ENCODE results near the gene TICRR.
"Not testable (repeated sequence)": the region's sequence is repeated elsewhere in the genome, so short reads cannot be mapped to it uniquely, and the experiment has no call there.

TICRR gene

DNA sequence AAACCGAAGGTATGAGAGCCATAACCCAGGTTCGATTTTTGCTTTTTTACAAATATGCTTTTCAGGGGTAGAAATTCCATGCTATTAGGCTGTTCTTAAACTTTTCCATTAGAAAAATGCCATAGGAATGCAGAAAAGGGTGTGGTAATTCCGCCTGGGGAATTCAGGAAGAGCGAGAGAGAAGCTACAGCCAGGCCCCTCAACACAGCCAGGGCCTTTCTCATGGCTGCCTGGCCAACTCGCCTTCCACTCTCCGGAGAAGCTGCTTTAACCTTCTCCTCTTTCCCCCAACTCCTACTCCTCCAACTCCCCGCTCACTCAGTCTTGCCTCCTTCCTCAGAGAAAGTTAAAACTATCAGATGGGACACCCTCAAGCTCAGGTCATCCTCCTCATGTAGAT, 9.1 kb upstream of the TICRR start:
- DNase-seq (ENCODE audit: low spot score): peak; percentile 44

DNA sequence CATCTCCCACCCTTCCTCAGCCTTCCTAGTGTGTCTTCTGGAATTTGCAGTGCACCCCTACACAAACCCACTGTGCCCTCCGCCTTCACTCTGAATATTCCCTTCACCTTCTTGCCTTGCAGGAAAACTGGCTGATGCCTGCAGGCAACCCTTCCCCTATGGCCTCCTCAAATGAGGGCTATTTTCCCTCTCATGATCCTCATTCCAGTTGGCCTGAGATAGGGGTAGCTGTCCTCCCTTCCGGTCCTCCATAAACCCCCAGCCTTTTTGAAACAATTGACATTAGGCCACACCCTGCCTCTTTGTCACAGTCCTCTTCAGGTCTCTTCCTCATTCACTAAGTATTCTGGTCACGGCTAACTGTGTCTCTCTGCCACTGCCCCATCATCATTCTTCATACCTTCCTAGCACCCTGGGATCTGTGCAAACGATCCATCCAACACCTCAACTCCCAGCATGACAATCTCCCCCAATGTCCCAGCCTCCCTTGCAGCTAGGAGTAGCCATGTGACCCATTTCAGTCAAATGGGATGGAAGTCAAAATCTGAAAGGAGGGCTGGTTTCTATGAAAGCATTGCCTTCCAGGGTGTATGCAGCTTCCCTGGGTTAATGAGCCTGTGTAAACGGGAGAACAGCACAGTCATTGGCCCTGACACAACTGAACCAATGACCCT, 8.5 kb upstream of the TICRR start:
- no peak for DNase-seq (ENCODE audit: low spot score)

DNA sequence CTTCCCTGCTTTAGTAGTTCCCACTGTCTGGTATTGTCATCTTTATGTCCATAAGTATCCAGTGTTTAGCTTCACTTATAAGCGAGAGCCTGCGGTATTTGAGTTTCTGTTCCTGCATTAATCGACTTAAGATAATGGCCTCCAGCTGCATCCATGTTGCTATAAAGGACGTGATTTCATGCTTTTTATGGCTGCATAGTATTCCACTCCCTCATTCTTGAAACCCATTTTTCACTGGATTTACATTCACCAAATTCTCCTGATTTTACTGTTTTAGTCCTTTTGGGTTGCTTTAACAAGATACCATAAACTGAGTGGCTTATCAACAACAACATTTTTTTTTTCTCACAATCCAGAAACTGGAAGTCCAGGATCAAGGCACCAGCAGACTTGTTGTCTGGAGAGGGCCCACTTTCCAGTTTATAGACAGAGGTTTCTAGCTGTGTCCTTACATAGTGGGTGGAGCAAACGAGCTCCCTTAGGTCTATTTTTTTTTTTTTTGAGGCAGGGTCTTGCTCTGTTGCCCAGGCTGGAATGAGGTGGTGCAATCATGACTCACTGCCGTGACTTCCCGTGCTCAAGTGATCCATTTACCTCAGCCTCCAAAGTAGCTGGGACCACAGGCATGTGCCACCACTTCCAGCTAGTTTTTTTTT, 6.1 kb upstream of the TICRR start:
- no peak for DNase-seq (ENCODE audit: low spot score)

DNA sequence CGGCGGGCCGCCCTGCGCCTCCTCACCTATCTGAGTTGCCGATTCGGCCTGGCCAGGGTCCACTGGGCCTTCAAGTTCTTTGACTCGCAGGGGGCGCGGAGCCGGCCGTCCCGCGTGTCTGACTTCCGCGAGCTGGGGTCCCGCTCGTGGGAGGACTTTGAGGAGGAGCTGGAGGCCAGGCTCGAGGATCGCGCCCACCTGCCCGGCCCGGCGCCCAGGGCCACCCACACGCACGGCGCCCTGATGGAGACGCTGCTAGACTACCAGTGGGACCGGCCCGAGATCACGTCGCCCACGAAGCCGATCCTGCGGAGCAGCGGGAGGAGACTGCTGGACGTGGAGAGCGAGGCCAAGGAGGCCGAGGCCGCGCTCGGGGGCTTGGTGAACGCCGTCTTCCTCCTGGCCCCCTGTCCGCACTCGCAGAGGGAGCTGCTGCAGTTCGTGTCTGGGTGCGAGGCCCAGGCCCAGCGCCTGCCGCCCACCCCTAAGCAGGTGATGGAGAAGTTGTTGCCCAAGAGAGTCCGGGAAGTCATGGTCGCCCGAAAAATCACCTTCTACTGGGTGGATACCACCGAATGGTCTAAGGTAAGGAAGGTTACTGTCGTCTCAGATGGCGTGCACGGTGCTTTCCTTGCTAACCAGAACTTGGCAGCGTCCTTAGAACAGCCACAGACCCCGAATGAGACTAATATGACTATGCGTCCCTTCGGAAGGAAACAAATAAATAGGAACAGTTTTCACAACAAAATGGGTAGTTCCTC, 567 bp downstream of the TICRR start:
- peak; percentile 27 for DNase-seq (ENCODE audit: low spot score)

DNA sequence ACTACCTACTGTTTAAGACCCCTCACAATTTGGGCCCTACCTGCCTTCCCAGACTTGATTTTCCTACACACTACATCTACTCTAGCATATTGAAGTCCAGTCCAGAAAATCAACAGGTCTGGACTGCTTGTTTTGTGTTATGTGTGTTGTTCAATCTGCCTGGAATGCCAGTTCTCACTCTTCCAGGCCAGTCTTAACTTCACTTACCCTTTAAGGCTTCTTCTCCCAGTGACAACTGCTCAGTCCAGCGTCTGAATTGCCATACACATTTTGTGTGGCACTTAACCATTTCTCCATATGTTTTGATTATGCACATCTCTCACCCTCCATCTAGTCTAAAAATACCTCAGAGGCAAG, 1.1 kb downstream of the TICRR start:
- no peak for DNase-seq (ENCODE audit: low spot score)

DNA sequence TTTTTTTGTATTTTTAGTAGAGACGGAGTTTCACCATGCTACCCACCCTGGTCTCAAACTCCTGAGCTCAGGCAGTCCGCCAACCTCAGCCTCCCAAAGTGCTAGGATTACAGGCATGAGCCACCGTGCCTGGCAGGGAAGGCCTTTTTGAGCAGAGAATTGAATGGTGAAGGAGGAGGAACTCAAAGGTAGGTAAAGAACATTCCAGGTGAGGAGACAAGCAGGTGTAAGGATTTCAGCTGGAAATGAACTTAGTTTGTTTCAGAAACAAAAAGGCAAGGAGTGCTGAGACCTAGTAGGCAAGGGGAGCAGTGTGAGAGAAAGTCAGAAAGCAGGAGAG, 2.5 kb downstream of the TICRR start:
- DNase-seq (ENCODE audit: low spot score): no peak

DNA sequence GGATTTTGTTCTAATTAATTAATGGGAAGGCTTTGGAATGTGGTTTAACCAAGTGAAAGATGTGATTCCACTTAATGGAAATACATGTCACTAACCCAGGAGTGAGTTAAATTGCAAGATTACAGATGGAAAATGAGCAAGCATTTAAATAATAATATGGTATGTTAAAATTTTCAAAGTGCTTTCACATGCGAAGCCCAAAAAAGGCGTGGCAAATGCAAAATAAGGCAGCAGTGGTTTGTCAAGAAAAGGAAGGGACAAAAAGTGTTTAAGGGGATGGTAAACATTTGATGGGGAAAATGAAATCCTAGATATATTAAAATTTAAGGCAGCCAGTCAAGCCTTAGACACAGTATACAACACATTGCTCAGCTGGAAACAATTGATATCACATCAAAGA, 2.9 kb downstream of the TICRR start:
- no peak for DNase-seq (ENCODE audit: low spot score)

DNA sequence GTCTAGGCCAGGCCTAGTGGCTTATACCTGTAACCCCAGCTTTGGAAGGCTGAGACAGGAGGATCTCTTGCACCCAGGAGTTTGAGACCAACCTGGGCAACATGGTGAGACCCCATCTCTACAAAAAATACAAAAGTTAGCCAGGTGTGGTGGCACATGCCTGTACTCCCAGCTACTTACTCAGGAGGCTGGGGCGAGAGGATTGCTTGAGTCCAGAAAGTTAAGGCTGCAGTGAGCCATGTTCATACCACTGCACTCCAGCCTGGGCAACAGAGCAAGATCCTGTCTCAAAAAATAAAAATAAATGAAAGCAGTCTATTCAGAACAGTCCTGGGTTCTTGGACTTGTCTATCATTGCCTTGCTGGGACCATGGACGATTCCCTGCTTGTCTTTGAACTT, 5.5 kb downstream of the TICRR start:
- not testable (repeated sequence) for DNase-seq (ENCODE audit: low spot score)

DNA sequence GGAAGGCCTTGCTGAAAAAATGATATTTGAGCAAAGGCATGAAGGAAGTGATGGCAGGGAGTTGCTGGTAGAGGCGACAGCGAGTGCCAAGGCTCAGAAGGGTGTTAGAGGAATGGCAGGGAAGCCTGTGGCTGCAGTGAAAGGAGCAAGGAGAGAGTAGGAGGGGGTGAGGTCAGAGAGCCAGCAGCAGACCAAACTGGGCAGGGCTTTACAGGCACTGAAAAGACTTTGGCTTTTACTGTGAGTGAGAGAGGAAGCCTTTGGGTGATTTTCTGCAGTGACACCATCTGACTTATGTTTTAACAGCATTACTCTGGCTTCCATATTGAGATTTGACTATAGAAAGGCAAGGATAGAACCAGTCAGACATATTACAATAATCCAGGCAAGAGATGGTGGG, 11.4 kb downstream of the TICRR start:
- no peak for DNase-seq (ENCODE audit: low spot score)

DNA sequence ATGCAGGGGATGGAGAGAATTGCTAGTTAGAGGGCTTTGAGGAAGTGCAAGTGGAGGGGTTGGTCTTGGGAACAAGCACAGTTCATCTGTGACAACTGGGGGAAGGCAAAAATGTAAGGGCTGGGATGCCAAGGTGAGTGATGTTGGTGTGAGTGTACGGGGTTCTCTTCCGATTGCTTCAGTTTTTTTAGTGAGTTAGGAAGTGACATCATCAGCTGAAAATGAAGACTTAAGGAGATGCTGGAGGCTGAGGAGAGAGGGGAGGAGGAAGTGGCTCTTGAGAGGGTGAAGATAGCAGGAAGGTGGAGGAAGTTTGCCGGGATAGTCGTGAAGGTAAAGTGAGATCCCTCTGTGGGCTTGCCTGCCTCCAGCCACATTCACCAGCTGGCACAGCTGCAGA, 12.7 kb downstream of the TICRR start:
- peak; percentile 40 for DNase-seq (ENCODE audit: low spot score)

DNA sequence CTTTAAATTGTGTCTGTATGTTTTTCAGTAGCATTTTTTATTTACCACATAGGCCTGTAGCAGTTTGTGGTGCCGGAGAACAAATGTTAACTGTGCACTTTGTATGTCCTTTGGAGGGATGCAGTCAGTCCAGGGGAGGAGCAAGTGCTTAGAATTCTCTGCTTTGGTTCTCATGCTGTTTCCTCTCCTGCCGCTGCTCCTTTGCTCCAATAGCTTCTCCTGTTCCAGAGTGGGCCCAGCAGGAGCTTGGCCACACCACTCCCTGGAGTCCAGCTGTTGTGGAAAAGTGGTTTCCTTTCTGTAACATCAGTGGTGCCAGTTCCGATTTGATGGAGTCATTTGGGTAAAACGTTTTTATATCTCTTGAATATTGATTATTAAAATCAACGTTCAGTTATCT, 16.6 kb downstream of the TICRR start:
- DNase-seq (ENCODE audit: low spot score): no peak

DNA sequence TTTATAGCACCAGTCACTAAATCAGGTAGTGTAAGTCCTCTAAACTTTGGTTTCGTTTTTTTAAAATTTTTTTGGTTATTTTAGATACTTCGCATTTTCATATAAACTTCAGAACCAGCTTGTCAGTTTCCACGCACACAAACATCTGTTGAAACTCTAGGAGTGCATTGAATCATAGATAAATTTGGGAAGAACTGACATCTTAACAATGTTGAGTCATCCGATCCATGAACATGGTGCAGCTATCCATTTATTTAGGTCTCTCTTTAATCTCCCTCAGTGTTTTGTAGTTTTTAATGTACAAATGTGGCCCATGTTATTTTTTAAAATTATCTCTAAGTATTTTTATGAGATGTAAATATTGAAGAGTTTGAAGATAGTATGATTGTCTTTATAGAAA, 17.7 kb downstream of the TICRR start:
- no peak for DNase-seq (ENCODE audit: low spot score)

DNA sequence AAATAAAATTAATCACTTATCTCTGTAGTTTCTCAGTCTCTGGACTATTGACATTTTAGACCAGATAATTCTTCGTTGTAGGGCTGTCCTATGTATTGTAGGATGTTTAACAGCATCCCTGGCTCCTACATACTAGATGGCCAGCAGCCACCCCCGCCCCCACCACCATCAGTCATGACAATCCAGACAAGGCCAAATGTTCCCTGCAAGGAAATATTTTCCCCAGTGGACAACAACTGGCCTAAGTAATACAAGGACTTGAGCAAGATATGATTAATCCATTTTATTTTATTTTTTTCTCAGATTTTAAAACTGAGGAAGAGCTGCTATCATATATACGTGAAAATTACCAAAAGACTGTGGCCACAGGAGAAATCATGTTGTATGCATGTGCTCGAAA, 23.8 kb downstream of the TICRR start:
- DNase-seq (ENCODE audit: low spot score): no peak

DNA sequence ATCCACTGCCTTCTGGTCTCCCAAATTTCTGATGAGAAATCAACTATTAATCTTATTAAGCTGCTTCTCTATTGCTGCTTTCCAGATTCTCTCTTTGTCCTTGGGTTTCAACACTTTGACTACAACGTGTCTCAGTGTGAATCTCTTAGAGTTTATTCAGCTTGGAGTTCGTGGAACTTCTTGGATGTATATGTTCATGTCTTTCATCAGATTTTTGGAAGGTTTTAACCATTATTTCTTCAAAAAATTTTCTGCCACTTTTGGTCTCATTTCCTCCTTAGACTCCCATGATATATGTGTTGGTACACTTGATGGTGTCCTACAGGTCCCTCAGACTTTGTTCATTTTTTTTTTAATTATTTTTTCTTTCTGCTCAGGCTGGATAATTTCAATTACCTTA, 36.0 kb downstream of the TICRR start:
- DNase-seq (ENCODE audit: low spot score): no peak

DNA sequence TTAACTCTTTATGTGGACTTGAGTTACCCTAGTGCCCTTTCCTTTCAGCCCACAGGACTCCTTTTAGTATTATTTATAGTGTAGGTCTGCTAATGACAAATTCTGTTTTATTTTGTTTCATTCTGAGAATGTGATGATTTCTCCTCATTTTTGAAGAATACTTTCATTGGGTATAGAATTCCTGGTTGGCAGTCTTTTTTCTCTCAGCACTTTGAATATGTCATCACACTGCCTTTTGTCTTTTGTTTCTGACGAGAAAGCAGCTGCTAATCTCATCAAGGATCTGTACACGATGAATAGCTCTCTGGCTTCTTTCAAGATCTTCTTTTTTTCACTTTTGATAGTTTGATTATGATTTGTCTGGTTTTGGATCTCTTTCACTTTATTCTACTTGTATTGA, 37.8 kb downstream of the TICRR start:
- no peak for DNase-seq (ENCODE audit: low spot score)

DNA sequence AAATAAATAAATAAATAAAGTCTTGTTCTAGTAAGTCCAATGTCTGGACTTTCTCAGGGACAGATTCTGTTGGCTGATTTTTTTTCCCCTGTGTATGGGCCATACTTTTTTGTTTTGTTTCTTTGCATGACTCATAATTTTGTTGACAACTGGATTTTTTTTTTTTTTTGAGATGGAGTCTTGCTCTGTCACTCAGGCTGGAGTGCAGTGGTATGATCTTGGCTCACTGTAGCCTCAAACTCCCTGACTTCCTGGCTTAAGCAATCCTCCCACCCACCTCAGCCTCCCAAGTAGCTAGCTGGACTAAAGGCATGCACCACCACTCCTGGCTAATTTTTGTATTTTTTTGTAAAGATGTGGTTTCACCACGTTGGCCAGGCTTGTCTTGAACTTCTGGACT, 38.9 kb downstream of the TICRR start:
- no peak for DNase-seq (ENCODE audit: low spot score)

DNA sequence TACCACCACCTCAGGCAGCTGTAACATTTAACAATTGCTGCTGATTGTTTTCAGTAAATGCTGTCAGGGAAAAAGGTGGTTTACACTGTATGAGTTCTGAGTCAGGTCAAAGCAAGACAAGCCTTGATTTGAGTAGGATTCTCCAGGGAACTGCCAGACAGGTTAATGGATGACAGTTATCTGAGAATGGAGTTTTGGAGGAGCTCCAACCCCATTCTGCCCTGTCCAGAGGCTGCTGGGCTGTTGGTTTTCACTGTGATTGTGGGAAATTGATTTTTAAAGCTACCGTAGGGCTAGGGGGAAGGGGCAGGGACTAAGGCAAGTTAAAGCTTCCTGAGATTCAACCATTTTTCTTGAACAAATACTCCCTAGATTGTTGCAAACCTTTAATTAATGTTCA, 39.9 kb downstream of the TICRR start:
- DNase-seq (ENCODE audit: low spot score): no peak

DNA sequence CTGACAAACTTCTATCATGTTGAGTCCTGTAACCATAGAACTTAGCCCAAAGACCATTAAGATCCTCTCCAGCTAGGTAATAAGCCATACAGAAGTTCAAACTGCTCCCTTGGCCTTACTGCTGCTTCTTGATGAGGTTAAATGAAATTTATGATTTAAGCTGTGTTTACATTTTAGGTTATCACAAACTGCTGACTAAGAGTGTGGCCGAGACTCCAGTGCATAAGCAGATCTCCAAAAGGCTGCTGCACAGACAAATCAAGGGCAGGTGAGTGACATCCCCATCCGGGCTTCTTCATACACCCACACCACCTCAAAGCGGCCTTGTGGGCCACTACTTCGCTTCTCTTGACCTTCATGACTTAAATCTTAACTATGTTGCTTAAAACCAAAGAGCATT, 41.0 kb downstream of the TICRR start:
- DNase-seq (ENCODE audit: low spot score): no peak

DNA sequence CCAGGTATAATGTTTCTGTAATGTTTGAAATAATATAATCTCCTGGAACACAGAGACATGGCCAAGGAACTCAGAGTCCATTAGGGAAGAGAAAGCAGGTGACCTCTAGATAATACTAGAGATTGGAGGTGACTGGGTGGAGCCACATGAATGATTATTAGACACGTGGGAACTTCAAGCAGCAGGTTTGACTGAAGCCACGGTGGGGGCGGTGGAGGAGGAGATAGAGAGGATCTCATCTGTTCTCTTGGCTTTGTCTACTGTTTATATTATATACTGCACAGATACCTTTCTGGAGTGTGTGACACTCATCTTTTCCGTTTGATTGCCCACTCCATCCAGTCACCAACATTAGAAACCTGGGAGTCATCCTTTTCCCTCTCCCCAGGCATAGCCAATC, 46.3 kb downstream of the TICRR start:
- DNase-seq (ENCODE audit: low spot score): no peak

DNA sequence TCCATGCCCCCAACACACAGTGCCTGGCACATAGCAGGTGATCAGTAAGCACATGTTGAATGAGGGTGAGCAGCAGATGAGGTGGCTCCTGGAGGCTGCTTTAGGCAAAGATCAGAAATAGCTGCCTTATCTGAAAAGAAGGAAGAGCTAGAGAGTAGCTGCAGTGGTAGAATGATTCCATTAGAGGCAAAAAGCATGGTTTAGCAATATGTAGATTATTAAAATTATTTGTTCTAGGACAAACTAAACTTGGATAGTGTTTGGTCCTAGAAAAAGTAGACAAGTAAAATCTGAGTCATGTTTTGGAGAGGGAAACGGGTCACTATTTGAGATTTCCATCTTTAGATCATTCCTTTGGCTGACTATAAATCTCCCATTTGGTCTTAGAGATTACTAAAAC, 47.9 kb downstream of the TICRR start:
- no peak for DNase-seq (ENCODE audit: low spot score)

DNA sequence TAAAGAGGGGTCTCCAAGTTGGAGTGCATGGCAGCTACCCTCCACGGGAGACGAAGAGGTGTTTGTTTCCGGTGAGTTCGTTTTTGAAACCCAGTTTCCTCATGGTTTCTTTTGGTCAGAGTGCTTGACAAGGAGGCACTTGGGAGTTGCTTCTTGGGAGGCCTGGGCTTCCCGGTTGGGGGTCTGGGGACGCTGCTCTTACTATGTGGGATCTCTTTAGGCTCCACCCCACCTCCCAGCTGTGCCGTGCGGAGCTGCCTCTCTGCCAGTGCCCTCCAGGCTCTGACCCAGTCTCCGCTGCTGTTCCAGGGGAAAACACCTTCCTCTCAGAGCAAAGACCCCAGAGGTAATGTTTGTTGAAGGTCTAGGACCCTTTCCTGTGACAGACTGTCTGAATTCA, 50.4 kb downstream of the TICRR start:
- no peak for DNase-seq (ENCODE audit: low spot score)

DNA sequence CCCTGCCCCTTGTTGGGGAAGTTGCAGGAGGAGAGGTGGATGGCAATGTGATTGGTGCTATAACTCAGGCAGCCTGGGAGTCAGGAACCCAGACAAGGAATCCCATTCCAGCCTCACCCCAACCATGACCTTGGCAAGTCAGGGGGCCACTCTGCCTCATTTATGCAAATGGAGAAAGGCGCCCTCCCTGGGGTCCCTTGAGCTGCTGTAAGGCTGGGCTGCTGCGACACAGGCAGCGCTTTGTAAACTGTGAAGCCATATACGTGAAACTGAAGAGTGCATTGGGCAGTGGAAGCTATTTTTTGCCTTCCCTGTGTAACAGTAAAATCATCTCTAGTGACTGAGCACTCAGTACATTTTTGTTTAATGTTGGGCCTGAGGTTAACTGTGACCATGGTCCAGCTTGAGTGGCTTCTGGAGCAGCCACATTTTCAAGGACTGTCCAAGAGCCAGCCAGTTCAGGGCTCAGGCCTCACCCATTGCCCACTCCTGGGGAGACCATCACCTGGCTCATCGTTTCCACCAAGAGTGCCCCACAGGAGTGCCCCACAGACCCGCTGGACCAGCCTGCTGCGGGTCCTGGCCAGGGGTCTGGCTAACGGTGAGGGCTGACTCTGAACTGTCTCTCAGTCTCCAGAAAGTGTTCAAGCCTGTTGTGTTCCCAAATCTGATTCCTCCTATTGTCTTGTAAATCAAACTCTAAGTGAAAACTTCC, 52.1 kb downstream of the TICRR start:
- no peak for DNase-seq (ENCODE audit: low spot score)

DNA sequence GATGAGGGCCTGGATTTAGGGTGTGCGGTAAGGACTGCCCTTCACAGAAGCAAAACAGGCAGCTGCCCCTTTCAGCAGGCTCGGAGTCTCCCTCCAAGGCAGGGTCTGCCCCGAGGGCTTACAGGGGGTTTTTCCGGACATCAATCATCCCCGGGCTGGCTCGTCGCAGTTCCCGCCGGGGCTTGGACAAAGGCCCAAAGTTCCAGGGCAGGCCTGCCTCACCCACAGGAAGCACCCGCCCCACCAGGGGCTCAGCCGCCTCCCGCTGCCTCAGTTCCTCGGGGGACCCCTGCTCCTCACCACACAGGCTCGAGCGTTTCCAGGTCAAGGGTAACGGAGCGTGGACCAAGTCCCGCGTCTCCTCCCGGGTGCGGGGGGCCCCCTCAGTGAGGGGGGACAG, 53.0 kb downstream of the TICRR start:
- no peak for DNase-seq (ENCODE audit: low spot score)
